Upper lobe of left lung (tissue), 4 donors: Measurements from ENCODE around the gene LTN1.

Experiments
- CTCF ChIP-seq, 6 experiments: fragments of 450-650 bp in 4 of 6; fragments of 200-600 bp in 2 of 6; sonication (generic) in 2 of 6; IDR thresholded peaks; one replicate each; pipeline ENCODE4 v1.5.1; 2016 to 2019; ENCODE audit warnings: antibody characterized with exemption in 6 of 6
- EP300 ChIP-seq, 4 donors: sonication (generic); formaldehyde crosslinking; IDR thresholded peaks; one replicate each; pipeline ENCODE4 v1.5.1; 2017; ENCODE audit warnings: antibody characterized with exemption in 4 of 4, control low read depth in 2 of 4
- POLR2A ChIP-seq, 4 donors: fragments of 450-650 bp; IDR thresholded peaks; one replicate each; pipeline ENCODE4 v1.5.1; 2016 to 2017; ENCODE audit warnings: antibody characterized with exemption in 4 of 4, mild to moderate bottlenecking in 2 of 4
- POLR2AphosphoS5 ChIP-seq, 2 donors: sonication (generic); formaldehyde crosslinking; IDR thresholded peaks; one replicate each; pipeline ENCODE4 v1.5.1; 2017; ENCODE audit warnings: antibody characterized with exemption in 2 of 2

DNA sequence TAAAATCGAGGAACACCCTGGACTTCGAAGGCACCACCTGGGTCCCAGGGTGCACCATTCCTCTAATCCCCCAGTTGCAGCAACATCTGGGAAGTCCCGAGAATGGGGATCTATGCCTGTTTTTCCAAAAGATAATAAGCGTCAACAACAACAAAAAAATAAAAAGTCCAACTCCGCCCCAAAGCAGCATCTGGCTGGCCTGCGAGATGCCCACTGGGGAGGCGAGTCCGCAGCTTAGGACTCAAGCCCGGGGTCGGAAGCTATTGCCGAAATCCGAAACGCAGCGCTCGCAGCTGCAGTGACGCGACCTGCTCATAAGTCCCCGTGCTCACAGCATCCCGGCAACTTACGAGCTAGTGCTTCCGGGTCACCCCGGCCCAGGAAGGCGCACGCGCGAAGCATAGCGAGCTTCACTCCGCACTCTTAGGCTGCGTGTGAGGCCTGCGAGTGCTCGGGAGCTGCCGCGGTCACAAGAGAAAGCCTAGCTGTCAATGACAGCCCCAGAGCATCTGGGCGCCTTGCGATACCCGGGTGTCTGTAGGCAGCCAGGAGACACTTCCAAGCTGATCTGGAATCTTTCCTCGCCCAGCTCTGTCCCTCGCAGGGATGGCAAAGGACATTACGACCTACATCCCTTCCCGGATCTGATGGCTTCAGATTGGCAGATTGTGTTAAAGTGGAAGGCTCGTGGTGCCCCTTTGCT is 9.9 kb upstream of the LTN1 start:
- TF ChIP-seq CTCF (IDR thresholded peaks at IDR 0.05) (no peak), POLR2AphosphoS5 (IDR thresholded peaks at IDR 0.05) (peak; percentile 99 to 100), POLR2A (IDR thresholded peaks at IDR 0.05) (peak in 3 of 4 donors; percentile 89 to 98 (median 98)), EP300 (IDR thresholded peaks at IDR 0.05) (peak in 1 of 4 donors; percentile 72)
